Mesendoderm (in vitro differentiated cells): Measurements from ENCODE around the gene P3H4.

Source experiments
- DNase-seq: peaks from one replicate; pipeline ENCODE4 v3.0.0; 2013
- H2AK5ac ChIP-seq: 2 replicates; pipeline ENCODE4 v1.6.1; 2013; ENCODE audit warnings: low read length, inconsistent platforms
- H2BK120ac ChIP-seq: 2 replicates; pipeline ENCODE4 v1.6.1; 2013; ENCODE audit warnings: low read depth, mild to moderate bottlenecking, low read length, moderate library complexity, mixed read lengths
- H2BK15ac ChIP-seq: replicated peaks from 2 replicates; pipeline ENCODE4 v1.6.1; 2013; ENCODE audit warnings: low read depth, mild to moderate bottlenecking, moderate library complexity
- H2BK5ac ChIP-seq: 2 replicates; pipeline ENCODE4 v1.6.1; 2013; ENCODE audit warnings: low read length, inconsistent platforms
- H3K18ac ChIP-seq: 2 replicates; pipeline ENCODE4 v1.6.1; 2013; ENCODE audit warnings: mild to moderate bottlenecking, low read length, mixed read lengths
- H3K23ac ChIP-seq: one replicate; pipeline ENCODE4 v1.6.1; 2013; ENCODE audit warnings: low read length
- H3K27ac ChIP-seq: 2 replicates; pipeline ENCODE4 v1.5.1; 2013; ENCODE audit warnings: low read depth, mild to moderate bottlenecking, inconsistent platforms, low read length, moderate library complexity
- H3K27me3 ChIP-seq: 2 replicates; pipeline ENCODE4 v1.6.1; 2013; ENCODE audit warnings: low read length, control low read depth, mild to moderate bottlenecking, inconsistent platforms; ENCODE audit not compliant: insufficient read depth, poor library complexity
- H3K36me3 ChIP-seq: 2 replicates; pipeline ENCODE4 v1.6.1; 2013; ENCODE audit warnings: low read length, inconsistent platforms; ENCODE audit not compliant: control insufficient read depth, insufficient read depth
- H3K4ac ChIP-seq: one replicate; pipeline ENCODE4 v1.6.1; 2013; ENCODE audit warnings: low read depth, mild to moderate bottlenecking, low read length, moderate library complexity
- H3K4me1 ChIP-seq: 2 replicates; pipeline ENCODE4 v1.6.1; 2013; ENCODE audit warnings: low read depth, low read length, inconsistent platforms; ENCODE audit not compliant: control insufficient read depth
- H3K4me2 ChIP-seq: 2 replicates; pipeline ENCODE4 v1.6.1; 2013; ENCODE audit warnings: low read length
- H3K4me3 ChIP-seq: 2 replicates; pipeline ENCODE4 v1.5.1; 2013; ENCODE audit warnings: mild to moderate bottlenecking, low read length
- H3K56ac ChIP-seq: one replicate; pipeline ENCODE4 v1.6.1; 2013; ENCODE audit warnings: low read length
- H3K79me1 ChIP-seq: 2 replicates; pipeline ENCODE4 v1.6.1; 2013; ENCODE audit warnings: low read length, inconsistent platforms
- H3K79me2 ChIP-seq: 2 replicates; pipeline ENCODE4 v1.6.1; 2013; ENCODE audit warnings: mild to moderate bottlenecking, low read length; ENCODE audit not compliant: control insufficient read depth, insufficient read depth
- H3K9ac ChIP-seq: 2 replicates; pipeline ENCODE4 v1.6.1; 2013; ENCODE audit warnings: low read length, inconsistent platforms
- H4K5ac ChIP-seq: one replicate; pipeline ENCODE4 v1.6.1; 2013; ENCODE audit warnings: low read length
- H4K8ac ChIP-seq: one replicate; pipeline ENCODE4 v1.6.1; 2013; ENCODE audit warnings: low read depth, mild to moderate bottlenecking, control low read depth, low read length, moderate library complexity
- WGBS: extraction: QIAGEN DNeasy Blood & Tissue Kit; methylation state at CpG from one replicate; pipeline ENCODE4 v1.1.7; 2013; ENCODE audit warnings: low lambda C conversion rate, missing lambda C conversion rate; ENCODE audit not compliant: insufficient coverage; ENCODE audit errors: extremely low coverage; 5-methylcytosine and 5-hydroxymethylcytosine counted together

P3H4 gene

GRCh38 chr17:41773190-41773588 lies 38.6 kb downstream of the P3H4 start:
- H2BK5ac ChIP-seq = no peak overlapping the region
- no peak overlapping the region for H3K27ac ChIP-seq

DNA sequence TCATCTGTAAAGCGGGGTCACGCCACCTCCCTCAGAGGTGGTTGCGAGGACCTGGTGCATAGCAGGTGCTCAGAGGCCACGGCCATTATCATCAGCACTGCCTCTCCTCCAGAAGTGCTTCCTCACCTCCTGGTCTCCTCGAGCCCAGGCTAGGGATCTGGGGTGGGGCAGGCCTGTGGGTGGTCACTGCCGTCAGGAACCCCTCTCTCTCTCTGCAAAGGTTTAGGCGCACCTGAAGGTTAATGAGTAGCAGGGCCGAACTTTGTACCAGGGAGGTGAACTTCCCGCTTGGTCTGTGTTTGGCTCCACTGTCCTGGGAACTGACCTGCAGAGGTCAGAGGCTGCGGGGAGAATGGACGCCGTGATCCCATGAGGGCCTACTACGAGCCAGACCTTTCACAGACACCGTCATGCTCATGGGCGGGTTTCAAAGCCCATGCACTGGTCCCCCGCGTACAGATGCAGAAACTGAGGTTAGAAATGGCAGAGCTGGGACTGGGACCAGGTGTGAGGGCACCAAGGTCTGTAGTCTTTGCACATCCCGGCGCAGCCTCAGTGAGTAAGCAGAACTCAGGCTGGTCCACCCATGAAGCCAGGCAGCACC lies 39.1 kb downstream of the P3H4 start:
- H3K79me1 ChIP-seq = peaks cover 17% of the 10 kb centered on the region
- no peak overlapping the region for H4K8ac ChIP-seq
- H3K23ac ChIP-seq = no peak overlapping the region
- H3K18ac ChIP-seq = no peak overlapping the region
- no peak overlapping the region for H2AK5ac ChIP-seq
- no peaks in the 10 kb centered on the region for H3K27me3 ChIP-seq
- H3K9ac ChIP-seq = peak overlapping the region; percentile 19
- no peak overlapping the region for H4K5ac ChIP-seq
- H3K27ac ChIP-seq = no peak overlapping the region
- H2BK15ac ChIP-seq = no peak overlapping the region
- H3K4me1 ChIP-seq = peaks cover 17% of the 10 kb centered on the region
- no peak overlapping the region for H3K4me2 ChIP-seq
- peaks cover 19% of the 10 kb centered on the region for H3K79me2 ChIP-seq
- H3K36me3 ChIP-seq = peaks cover 11% of the 10 kb centered on the region
- H2BK5ac ChIP-seq = no peak overlapping the region
- H3K4ac ChIP-seq = no peak overlapping the region
- peak overlapping the region; percentile 52 for H3K56ac ChIP-seq
- H2BK120ac ChIP-seq = no peak overlapping the region
- H3K4me3 ChIP-seq = no peak overlapping the region
- no peak for DNase-seq
- WGBS = no CpG with 5 or more reads among the region's 19 CpGs

More at GRCh38 chr17:41773190-41773588, 38.6 kb downstream of the P3H4 start:
- Histone ChIP-seq H3K23ac (no peak overlapping the region), H3K4me3 (no peak overlapping the region), H3K4me1 (peaks cover 17% of the 10 kb centered on the region), H4K8ac (no peak overlapping the region), H3K27me3 (no peaks in the 10 kb centered on the region), H3K9ac (peak overlapping the region; percentile 19), H2BK120ac (no peak overlapping the region), H4K5ac (no peak overlapping the region), H3K4ac (no peak overlapping the region), H3K36me3 (peaks cover 10% of the 10 kb centered on the region), H3K79me2 (peaks cover 24% of the 10 kb centered on the region), H3K18ac (no peak overlapping the region), H2BK15ac (no peak overlapping the region), H2AK5ac (no peak overlapping the region), H3K4me2 (no peak overlapping the region), H3K79me1 (peaks cover 17% of the 10 kb centered on the region), H3K56ac (peak overlapping the region; percentile 52)
- no CpG with 5 or more reads among the region's 12 CpGs for WGBS
- DNase-seq = peak; percentile 82

GRCh38 chr17:41772218-41772585 lies 39.5 kb downstream of the P3H4 start:
- Histone ChIP-seq H3K79me1 (peaks cover 16% of the 10 kb centered on the region), H3K27me3 (no peaks in the 10 kb centered on the region), H3K79me2 (peaks cover 16% of the 10 kb centered on the region), H3K4me3 (no peak overlapping the region), H3K23ac (no peak overlapping the region), H3K4ac (no peak overlapping the region), H3K9ac (no peak overlapping the region), H2BK15ac (no peak overlapping the region), H2AK5ac (no peak overlapping the region), H3K4me1 (peaks cover 14% of the 10 kb centered on the region), H3K27ac (no peak overlapping the region), H3K56ac (peak overlapping the region; percentile 37), H4K8ac (no peak overlapping the region), H3K36me3 (peaks cover 15% of the 10 kb centered on the region), H3K18ac (no peak overlapping the region), H3K4me2 (no peak overlapping the region), H2BK5ac (no peak overlapping the region), H4K5ac (no peak overlapping the region), H2BK120ac (no peak overlapping the region)
- DNase-seq = peak; percentile 72
- WGBS = no CpG with 5 or more reads among the region's 4 CpGs

- Histone ChIP-seq H2BK15ac (no peak overlapping the region), H3K4me3 (no peak overlapping the region), H2BK5ac (no peak overlapping the region), H3K18ac (no peak overlapping the region), H4K8ac (no peak overlapping the region), H3K27me3 (no peaks in the 10 kb centered on the region), H3K4me1 (peaks cover 13% of the 10 kb centered on the region), H3K79me1 (peaks cover 13% of the 10 kb centered on the region), H3K79me2 (peaks cover 13% of the 10 kb centered on the region), H4K5ac (no peak overlapping the region), H3K56ac (peak overlapping the region; percentile 37), H3K27ac (no peak overlapping the region), H2BK120ac (no peak overlapping the region), H3K23ac (no peak overlapping the region), H3K36me3 (peaks cover 16% of the 10 kb centered on the region), H3K4me2 (no peak overlapping the region), H3K4ac (no peak overlapping the region), H3K9ac (no peak overlapping the region), H2AK5ac (no peak overlapping the region)
- WGBS = no CpG with 5 or more reads among the region's 17 CpGs
- no peak for DNase-seq
Observed at GRCh38 chr17:41771389-41772206, 40.2 kb downstream of the P3H4 start.

DNA sequence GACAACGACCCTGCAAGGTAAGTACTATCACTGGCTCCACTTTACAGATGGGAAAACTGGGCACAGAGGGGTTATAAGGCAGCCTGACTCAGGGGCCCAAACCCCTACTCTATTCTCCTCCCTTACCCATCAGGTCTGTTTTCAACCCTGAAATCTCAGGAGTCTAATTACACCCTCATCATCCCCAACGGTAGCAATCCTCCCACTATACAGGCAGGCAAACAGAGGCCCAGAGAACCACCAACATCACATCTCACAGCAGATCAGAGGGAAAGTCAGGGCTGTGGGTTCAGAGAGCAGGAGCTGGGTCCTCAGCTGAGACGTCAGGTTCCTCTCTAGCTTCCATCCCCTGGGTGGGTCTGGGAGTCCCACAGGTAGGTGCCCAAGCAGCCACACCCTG lies 41.8 kb downstream of the P3H4 start:
- WGBS = no CpG with 5 or more reads among the region's 3 CpGs
- Histone ChIP-seq H3K4me3 (no peak overlapping the region), H2BK5ac (no peak overlapping the region), H2BK15ac (no peak overlapping the region), H3K36me3 (peaks cover 17% of the 10 kb centered on the region), H3K4ac (no peak overlapping the region), H3K4me1 (peaks cover 9% of the 10 kb centered on the region), H3K23ac (no peak overlapping the region), H3K27me3 (no peaks in the 10 kb centered on the region), H3K79me2 (peaks cover 8% of the 10 kb centered on the region), H2BK120ac (no peak overlapping the region), H3K4me2 (no peak overlapping the region), H3K18ac (no peak overlapping the region), H4K5ac (no peak overlapping the region), H3K9ac (no peak overlapping the region), H3K56ac (no peak overlapping the region), H2AK5ac (no peak overlapping the region), H3K79me1 (peaks cover 11% of the 10 kb centered on the region), H3K27ac (no peak overlapping the region), H4K8ac (no peak overlapping the region)
- no peak for DNase-seq
